Nephron (organoid): ENCODE measurements around the gene NEU2.

ENCODE experiments used
- H3K27ac Mint-ChIP-seq, 3 experiments: 2 replicates each; pipeline ENCODE4 v1.8.0; 2020; ENCODE audit warnings: mixed read lengths in 3 of 3, mild to moderate bottlenecking in 2 of 3, moderate library complexity in 1 of 3
- H3K27me3 Mint-ChIP-seq: 2 replicates; pipeline ENCODE4 v1.8.0; 2021; ENCODE audit warnings: low read depth, mild to moderate bottlenecking, moderate library complexity, mixed read lengths
- H3K36me3 Mint-ChIP-seq: 2 replicates; pipeline ENCODE4 v1.8.0; 2020; ENCODE audit warnings: low read depth, mixed read lengths
- H3K4me1 Mint-ChIP-seq: 2 replicates; pipeline ENCODE4 v1.8.0; 2020; ENCODE audit warnings: mixed read lengths
- H3K4me3 Mint-ChIP-seq, 3 experiments: 2 replicates each; pipeline ENCODE4 v1.8.0; 2020; ENCODE audit warnings: mild to moderate bottlenecking in 3 of 3, mixed read lengths in 3 of 3, moderate library complexity in 2 of 3
- H3K9me3 Mint-ChIP-seq: 2 replicates; pipeline ENCODE4 v1.8.0; 2020; ENCODE audit warnings: mixed read lengths
- TF ChIP-seq, protein P1 (sequence below), 3 experiments: fragments of 200-600 bp; sonication (generic); IDR thresholded peaks; one replicate each; pipeline ENCODE4 v1.5.0; 2021; ENCODE audit warnings: antibody characterized with exemption in 3 of 3; ENCODE audit not compliant: unreplicated experiment in 3 of 3

NEU2 gene

DNA sequence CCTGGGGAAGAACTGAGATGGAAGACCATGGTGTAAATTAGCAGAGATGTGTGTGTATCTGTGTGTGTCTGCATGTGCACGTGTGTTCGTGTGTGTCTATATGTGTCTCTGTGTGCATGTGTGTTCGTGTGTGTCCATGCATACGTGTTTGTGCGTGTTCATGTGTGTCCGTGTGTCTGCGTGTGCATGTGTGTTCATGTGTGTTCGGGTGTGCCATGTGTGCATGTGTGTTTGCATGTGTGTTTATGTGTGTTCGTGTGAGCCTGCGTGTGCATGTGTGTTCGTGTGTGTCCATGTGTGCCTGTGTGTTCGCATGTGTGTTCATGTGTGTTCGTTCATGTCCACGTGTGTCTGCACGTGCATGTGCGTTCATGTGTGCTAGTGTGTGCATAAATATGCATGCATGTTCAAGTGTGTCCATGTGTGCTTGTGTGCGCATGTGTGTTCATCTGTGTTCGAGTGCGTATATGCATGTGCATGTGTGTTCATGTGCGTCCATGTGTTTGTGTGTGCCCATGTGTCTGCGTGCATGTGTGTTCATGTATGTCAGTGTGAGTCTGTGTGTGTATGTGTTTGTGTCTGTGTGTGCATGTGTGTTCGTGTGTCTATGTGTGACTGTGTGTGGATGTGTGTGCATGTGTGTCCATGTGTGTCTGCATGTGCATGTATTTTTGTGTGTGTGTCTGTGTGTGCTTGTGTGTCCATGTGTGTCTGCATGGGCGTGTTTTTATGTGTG, 3.1 kb downstream of the NEU2 start:
- Mint-ChIP-seq H3K4me3 (no peak overlapping the region), H3K27ac (no peak overlapping the region), H3K36me3 (no peaks in the 10 kb centered on the region), H3K4me1 (peaks cover 23% of the 10 kb centered on the region), H3K27me3 (no peaks in the 10 kb centered on the region), H3K9me3 (no peaks in the 10 kb centered on the region)
- TF ChIP-seq, protein P1, sequence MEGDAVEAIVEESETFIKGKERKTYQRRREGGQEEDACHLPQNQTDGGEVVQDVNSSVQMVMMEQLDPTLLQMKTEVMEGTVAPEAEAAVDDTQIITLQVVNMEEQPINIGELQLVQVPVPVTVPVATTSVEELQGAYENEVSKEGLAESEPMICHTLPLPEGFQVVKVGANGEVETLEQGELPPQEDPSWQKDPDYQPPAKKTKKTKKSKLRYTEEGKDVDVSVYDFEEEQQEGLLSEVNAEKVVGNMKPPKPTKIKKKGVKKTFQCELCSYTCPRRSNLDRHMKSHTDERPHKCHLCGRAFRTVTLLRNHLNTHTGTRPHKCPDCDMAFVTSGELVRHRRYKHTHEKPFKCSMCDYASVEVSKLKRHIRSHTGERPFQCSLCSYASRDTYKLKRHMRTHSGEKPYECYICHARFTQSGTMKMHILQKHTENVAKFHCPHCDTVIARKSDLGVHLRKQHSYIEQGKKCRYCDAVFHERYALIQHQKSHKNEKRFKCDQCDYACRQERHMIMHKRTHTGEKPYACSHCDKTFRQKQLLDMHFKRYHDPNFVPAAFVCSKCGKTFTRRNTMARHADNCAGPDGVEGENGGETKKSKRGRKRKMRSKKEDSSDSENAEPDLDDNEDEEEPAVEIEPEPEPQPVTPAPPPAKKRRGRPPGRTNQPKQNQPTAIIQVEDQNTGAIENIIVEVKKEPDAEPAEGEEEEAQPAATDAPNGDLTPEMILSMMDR (IDR thresholded peaks at IDR 0.05; ENCODE audit: unreplicated experiment in 3 of 3) = no peak

DNA sequence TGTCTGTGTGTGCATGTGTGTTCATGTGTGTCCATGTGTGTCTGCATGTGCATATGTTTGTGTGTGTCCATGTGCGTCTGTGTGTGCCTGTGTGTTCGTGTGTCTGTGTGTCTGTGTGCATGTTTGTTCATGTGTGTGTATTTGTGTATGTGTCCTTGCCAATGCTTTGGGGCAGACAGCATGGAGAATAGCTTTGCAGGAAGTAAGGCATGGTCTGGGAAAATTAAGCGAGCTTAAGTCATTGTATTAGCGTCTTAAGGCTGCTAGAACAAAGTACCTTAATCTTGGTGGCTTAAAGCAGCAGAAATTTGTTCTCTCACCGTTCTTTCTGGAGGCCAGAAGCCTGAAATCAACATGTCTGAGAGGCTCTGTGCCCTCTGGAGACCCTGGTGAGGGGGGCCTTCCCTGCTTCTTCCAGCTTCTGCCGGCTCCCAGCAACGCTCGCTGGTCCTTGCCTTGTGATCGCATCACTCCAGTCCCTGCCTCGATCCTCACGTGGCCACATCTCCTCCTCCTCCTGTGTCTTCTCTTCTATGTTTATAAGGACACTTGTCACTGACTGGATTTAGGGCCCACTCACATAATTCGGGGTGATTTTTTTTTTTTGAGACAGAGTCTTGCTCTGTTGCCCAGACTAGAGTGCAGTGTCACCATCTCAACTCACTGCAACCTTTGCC, 3.8 kb downstream of the NEU2 start:
- Mint-ChIP-seq H3K4me1 (peaks cover 17% of the 10 kb centered on the region), H3K36me3 (no peaks in the 10 kb centered on the region), H3K27ac (no peak overlapping the region), H3K9me3 (no peaks in the 10 kb centered on the region), H3K27me3 (no peaks in the 10 kb centered on the region), H3K4me3 (no peak overlapping the region)
- TF ChIP-seq, protein P1 (IDR thresholded peaks at IDR 0.05; ENCODE audit: unreplicated experiment in 3 of 3) = no peak

DNA sequence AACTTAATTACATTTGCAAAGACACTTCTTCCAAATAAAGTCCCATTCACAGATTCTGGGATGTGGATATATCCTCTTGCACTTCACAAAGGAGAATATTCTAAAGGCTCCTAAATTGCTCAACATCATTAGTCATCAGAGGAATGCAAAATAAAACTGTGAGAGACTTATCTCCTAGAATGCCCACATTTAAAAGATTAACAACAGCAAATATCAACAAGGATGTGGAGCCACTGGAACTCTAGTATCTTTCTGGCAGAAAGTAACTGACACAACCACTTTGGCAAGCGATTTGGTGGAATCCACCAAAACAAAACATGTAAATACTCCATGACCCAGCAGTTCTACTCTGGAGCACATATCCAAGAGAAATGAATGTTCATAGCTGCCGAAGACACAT, 4.6 kb downstream of the NEU2 start:
- Mint-ChIP-seq H3K27me3 (no peaks in the 10 kb centered on the region), H3K4me1 (peaks cover 9% of the 10 kb centered on the region), H3K9me3 (no peaks in the 10 kb centered on the region), H3K4me3 (no peak overlapping the region), H3K27ac (no peak overlapping the region), H3K36me3 (no peaks in the 10 kb centered on the region)
- TF ChIP-seq, protein P1 (IDR thresholded peaks at IDR 0.05; ENCODE audit: unreplicated experiment in 3 of 3) = no peak

DNA sequence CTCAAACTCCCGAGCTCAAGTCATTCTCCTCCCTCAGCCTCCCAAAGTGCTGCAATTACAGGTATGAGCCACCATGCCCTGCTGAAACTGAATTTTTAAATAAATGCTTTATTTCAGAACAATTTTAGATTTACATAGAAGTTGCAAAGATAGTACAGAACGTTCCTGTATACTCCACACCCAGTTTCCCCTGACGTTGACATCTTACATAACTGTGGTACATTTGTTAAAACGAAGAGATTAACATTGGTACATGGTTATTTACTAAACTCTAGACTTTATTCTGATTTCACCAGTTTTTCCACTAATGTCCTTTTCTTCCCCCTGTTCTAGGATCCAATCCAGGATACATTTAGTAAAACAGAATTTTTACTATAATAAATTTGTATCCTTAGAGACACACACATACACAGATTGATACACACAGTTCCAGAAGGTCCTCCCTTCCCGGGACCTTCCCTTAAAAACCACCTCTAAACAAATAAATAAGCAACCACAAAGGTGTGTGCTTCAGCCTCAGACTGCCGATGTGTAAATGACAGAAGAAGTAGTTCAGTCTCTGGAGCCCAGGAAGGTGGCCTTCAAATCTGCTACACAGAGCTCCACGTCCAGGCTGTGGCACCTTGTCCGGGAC, 6.9 kb downstream of the NEU2 start:
- Mint-ChIP-seq H3K4me1 (peaks cover 8% of the 10 kb centered on the region), H3K4me3 (no peak overlapping the region), H3K27ac (no peak overlapping the region), H3K36me3 (no peaks in the 10 kb centered on the region), H3K9me3 (no peaks in the 10 kb centered on the region), H3K27me3 (no peaks in the 10 kb centered on the region)
- TF ChIP-seq, protein P1 (IDR thresholded peaks at IDR 0.05; ENCODE audit: unreplicated experiment in 3 of 3) = no peak

DNA sequence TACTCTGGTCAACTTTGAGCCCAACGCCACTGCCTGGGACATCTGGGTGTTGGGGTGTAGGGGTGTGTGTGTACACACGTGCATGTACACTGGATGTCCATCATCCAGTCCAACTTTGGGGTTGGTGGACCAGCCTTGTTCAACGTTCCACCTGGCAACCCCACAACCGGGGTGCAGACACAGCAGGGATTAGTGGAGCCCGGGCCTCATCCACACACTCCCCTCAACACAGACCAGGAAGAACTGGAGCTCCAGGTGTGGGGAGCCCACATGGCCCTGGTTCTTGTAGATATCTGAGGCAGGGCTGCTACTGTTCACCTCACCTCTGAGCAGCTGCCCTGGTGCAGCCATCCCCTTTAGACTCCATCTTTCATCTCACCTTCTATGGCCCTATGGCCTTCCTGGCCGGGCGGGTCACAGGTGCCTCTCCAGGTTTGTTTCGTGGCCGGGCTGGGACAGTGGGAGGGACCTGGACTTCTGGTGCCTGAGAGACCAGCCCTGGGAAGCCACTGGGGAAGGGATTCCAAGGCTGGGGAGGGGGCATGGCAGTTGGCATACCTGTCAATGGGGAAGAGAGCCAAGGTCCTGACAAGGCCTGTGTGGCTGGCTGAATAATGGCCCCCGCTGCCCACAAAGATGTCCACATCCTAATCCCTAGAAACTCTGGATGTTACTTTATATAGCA, 7.5 kb downstream of the NEU2 start:
- TF ChIP-seq, protein P1 (IDR thresholded peaks at IDR 0.05; ENCODE audit: unreplicated experiment in 3 of 3) = no peak
- Mint-ChIP-seq H3K9me3 (no peaks in the 10 kb centered on the region), H3K27ac (no peak overlapping the region), H3K4me3 (no peak overlapping the region), H3K27me3 (no peaks in the 10 kb centered on the region), H3K4me1 (peaks cover 8% of the 10 kb centered on the region), H3K36me3 (no peaks in the 10 kb centered on the region)
